ENCODE measurements around the gene KIF24. TPM values are rescaled to one million over a fixed set of nuclear protein-coding genes. Genes with fewer than 3 reads are reported as not detected.
A peak's percentile ranks its signal among the peaks of the same experiment; 100 is the strongest.

KIF24 gene
- total RNA-seq, 3 donors from 2014 or later (not counting 1 experiment from before 2014, with no cell fraction given): 0.28 to 0.50 (median 0.30) TPM

GRCh38 chr9:34328500-34328986 lies 525 bp downstream of the KIF24 start:
- H3K27me3 Mint-ChIP-seq (ENCODE audit: low read depth in 2 of 2): no peaks in the 10 kb centered on the region
- Histone ChIP-seq H3K4me1 (ENCODE audit: control insufficient read depth, insufficient read depth, low read length) (peaks cover 17% of the 10 kb centered on the region), H3K9me3 (ENCODE audit: control insufficient read depth, insufficient read depth, low read length) (no peaks in the 10 kb centered on the region), H3K27ac (ENCODE audit: low read length) (peak overlapping the region; percentile 66), H3K4me3 (ENCODE audit: low read length) (peak overlapping the region; percentile 67), H3K36me3 (ENCODE audit: control insufficient read depth, insufficient read depth, low read length) (no peaks in the 10 kb centered on the region), H3K27me3 (ENCODE audit: control insufficient read depth, insufficient read depth, low read length) (no peaks in the 10 kb centered on the region)
- under 1% methylated on average over 10 of the region's 11 CpGs for WGBS (ENCODE audit: insufficient coverage)
- H3K4me1 Mint-ChIP-seq: peaks cover 23 to 26% of the 10 kb centered on the region in 2 donors
- peak overlapping the region; percentile 95 for H3K27ac Mint-ChIP-seq
- H3K9me3 Mint-ChIP-seq: no peaks in the 10 kb centered on the region
- peak overlapping the region; percentile 94 for H3K4me3 Mint-ChIP-seq
- no peak for TF ChIP-seq CTCF (IDR thresholded peaks at IDR 0.05)
- no peaks in the 10 kb centered on the region for H3K36me3 Mint-ChIP-seq
- DNase-seq (no peak), ATAC-seq (no peak)
- intact Hi-C loops (cut with micrococcal nuclease): loop anchor here (5.0 kb wide), 1 partner anchor 206 kb away; no protein-coding TSS in a partner anchor

- DNase-seq (no peak), ATAC-seq (no peak)
- Mint-ChIP-seq H3K27me3 (ENCODE audit: low read depth in 2 of 2) (no peaks in the 10 kb centered on the region), H3K36me3 (no peaks in the 10 kb centered on the region), H3K9me3 (no peaks in the 10 kb centered on the region), H3K4me1 (peaks cover 14 to 19% of the 10 kb centered on the region in 2 donors), H3K4me3 (no peak overlapping the region), H3K27ac (no peak overlapping the region)
- Histone ChIP-seq H3K36me3 (ENCODE audit: control insufficient read depth, insufficient read depth, low read length) (no peaks in the 10 kb centered on the region), H3K4me1 (ENCODE audit: control insufficient read depth, insufficient read depth, low read length) (peaks cover 17% of the 10 kb centered on the region), H3K27ac (ENCODE audit: low read length) (no peak overlapping the region), H3K9me3 (ENCODE audit: control insufficient read depth, insufficient read depth, low read length) (no peaks in the 10 kb centered on the region), H3K4me3 (ENCODE audit: low read length) (no peak overlapping the region), H3K27me3 (ENCODE audit: control insufficient read depth, insufficient read depth, low read length) (no peaks in the 10 kb centered on the region)
- intact Hi-C loops (cut with micrococcal nuclease): loop anchor here (5.0 kb wide), 1 partner anchor 204 kb away; no protein-coding TSS in a partner anchor
- 72% methylated on average over 1 of the region's 1 CpG for WGBS (ENCODE audit: insufficient coverage)
- no peak for TF ChIP-seq CTCF (IDR thresholded peaks at IDR 0.05)
These were observed 2.4 kb downstream of the KIF24 start for GRCh38 chr9:34326690-34327089.

GRCh38 chr9:34322899-34323591 lies 6.0 kb downstream of the KIF24 start:
- Mint-ChIP-seq H3K4me3 (no peak overlapping the region), H3K27ac (no peak overlapping the region), H3K27me3 (ENCODE audit: low read depth in 2 of 2) (no peaks in the 10 kb centered on the region), H3K9me3 (no peaks in the 10 kb centered on the region), H3K4me1 (no peaks in the 10 kb centered on the region), H3K36me3 (no peaks in the 10 kb centered on the region)
- no peak overlapping the region for H3K4me3 ChIP-seq (ENCODE audit: low read length)
- H3K27me3 ChIP-seq (ENCODE audit: control insufficient read depth, insufficient read depth, low read length): no peaks in the 10 kb centered on the region
- no peak for TF ChIP-seq CTCF (IDR thresholded peaks at IDR 0.05)
- DNase-seq (no peak), ATAC-seq (no peak)
- no peak overlapping the region for H3K27ac ChIP-seq (ENCODE audit: low read length)
- H3K4me1 ChIP-seq (ENCODE audit: control insufficient read depth, insufficient read depth, low read length): no peaks in the 10 kb centered on the region
- H3K36me3 ChIP-seq (ENCODE audit: control insufficient read depth, insufficient read depth, low read length): no peaks in the 10 kb centered on the region
- 58% methylated on average over 2 of the region's 2 CpGs for WGBS (ENCODE audit: insufficient coverage)
- intact Hi-C loops (cut with micrococcal nuclease): no loop called here
- no peaks in the 10 kb centered on the region for H3K9me3 ChIP-seq (ENCODE audit: control insufficient read depth, insufficient read depth, low read length)
